T-helper 1 cell treated with Interleukin-12 subunit alpha and Interleukin-12 subunit beta and Interleukin-4 antibody, amounts not matched to agents 30 μg/mL and 1 μg/mL, for 36 hours (primary cell): ENCODE results near the gene AUTS2.

Experiments
- H3K27ac Mint-ChIP-seq: one replicate; pipeline ENCODE4 v1.8.0; 2021; ENCODE audit warnings: mild to moderate bottlenecking, mixed read lengths
- H3K27me3 Mint-ChIP-seq: one replicate; pipeline ENCODE4 v1.8.0; 2021; ENCODE audit warnings: low read depth, mixed read lengths
- H3K36me3 Mint-ChIP-seq: one replicate; pipeline ENCODE4 v1.8.0; 2021; ENCODE audit warnings: low read depth, mixed read lengths
- H3K4me1 Mint-ChIP-seq: one replicate; pipeline ENCODE4 v1.8.0; 2021; ENCODE audit warnings: low read depth, mixed read lengths
- H3K4me3 Mint-ChIP-seq: one replicate; pipeline ENCODE4 v1.8.0; 2021; ENCODE audit warnings: mild to moderate bottlenecking, moderate library complexity, mixed read lengths
- H3K9me3 Mint-ChIP-seq: one replicate; pipeline ENCODE4 v1.8.0; 2021; ENCODE audit warnings: mixed read lengths

The AUTS2 gene

DNA sequence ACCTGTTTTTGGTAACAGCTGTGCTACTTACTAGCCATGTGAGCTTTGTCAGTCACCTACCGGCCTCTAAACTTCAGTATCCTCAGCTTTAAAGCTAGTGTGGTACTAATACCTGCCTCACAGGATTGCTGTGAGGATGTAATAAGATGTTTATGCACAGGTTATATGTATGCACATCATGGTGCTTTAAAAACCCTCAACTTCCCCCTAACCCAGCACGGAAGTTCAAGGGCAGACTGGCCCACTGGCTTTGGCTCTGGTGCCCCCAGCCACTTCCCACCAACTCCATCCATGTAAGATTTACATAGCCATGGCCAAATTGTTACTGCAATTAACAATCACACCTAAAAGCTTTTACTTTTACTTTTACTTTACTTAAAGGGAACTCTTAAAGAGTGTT lies 857.6 kb downstream of the AUTS2 start:
- no peaks in the 10 kb centered on the region for H3K9me3 Mint-ChIP-seq
- no peaks in the 10 kb centered on the region for H3K36me3 Mint-ChIP-seq
- H3K4me1 Mint-ChIP-seq = no peaks in the 10 kb centered on the region
- H3K27me3 Mint-ChIP-seq = no peaks in the 10 kb centered on the region
- no peak overlapping the region for H3K27ac Mint-ChIP-seq
- H3K4me3 Mint-ChIP-seq = no peak overlapping the region

DNA sequence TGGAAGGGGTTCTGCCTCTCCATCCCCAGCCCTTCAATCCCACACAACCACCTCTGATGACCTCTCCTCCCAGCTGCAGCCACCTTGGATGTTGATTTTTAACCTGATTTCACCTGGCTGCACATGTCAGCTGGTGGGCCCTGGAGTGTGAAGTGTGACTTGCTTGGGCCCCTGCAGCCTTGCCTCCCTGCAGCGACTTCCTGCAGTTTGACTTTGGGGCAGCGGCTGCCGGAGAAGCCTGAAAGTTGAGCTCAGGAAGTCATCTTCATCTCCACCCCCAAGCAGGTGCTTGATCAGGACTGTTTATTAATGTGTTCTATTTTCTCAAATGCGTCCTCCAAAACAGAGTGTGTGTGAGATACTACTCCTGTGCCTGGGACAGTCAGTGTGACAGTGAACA lies 858.4 kb downstream of the AUTS2 start:
- no peaks in the 10 kb centered on the region for H3K27me3 Mint-ChIP-seq
- H3K27ac Mint-ChIP-seq = no peak overlapping the region
- H3K9me3 Mint-ChIP-seq = no peaks in the 10 kb centered on the region
- H3K4me1 Mint-ChIP-seq = no peaks in the 10 kb centered on the region
- H3K4me3 Mint-ChIP-seq = no peak overlapping the region
- H3K36me3 Mint-ChIP-seq = no peaks in the 10 kb centered on the region

DNA sequence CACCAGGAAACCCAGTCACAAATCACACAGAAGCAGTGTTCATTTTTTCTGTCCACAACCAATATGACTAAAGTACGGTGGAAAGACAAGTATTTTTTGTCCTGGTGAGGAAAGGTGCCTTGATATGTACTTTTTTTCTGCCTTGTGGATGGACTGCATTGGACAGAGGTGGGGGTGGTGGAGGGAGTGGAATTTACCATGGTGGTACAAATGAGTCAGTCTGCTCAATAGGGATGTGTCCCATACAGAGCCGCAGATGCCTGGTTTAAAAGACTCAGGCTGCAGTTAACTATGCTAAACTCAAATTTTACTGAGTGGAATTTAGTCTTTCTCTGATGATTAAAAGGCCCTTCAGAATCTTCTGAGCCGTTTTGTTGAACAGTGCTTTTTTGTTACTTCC lies 859.2 kb downstream of the AUTS2 start:
- H3K4me1 Mint-ChIP-seq = no peaks in the 10 kb centered on the region
- H3K36me3 Mint-ChIP-seq = no peaks in the 10 kb centered on the region
- no peak overlapping the region for H3K4me3 Mint-ChIP-seq
- H3K27ac Mint-ChIP-seq = no peak overlapping the region
- no peaks in the 10 kb centered on the region for H3K9me3 Mint-ChIP-seq
- no peaks in the 10 kb centered on the region for H3K27me3 Mint-ChIP-seq

DNA sequence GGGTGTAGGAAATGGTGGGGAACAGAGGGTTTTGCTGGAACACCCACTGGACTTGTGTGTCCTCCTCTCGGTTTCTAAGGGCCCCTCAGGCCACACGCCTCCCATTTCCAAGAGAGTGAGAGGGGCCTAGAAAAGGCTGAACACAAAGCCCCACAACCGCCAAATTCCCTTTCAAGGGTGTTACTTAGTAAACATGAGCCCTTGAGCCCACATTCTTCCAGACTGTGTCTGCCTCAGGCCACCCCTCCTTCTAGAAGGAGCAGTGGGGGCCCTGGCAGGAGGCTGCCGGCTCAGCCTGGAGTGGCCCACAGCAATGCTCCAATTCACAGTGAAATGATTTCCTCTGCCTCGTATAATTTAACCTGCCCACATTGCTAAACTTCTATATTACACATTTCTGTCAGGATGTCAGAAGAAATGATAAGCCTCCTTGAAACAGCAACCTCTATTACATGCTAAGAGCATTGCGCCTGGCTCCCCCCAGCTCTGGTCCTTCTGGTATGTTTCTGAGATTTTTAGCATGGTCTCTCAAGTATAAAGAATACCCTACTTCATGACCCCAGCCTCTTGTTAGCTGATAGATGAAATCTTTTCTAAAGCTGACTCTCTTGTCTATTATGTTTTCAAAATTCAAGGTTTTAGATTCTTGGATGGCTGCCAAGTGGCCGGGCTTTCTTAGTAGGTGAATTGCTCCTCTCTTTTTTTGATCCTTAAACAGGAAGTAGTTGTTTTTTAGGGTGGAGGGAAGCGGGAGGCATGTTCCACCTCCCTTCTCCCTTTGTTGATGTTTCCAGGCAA lies 859.8 kb downstream of the AUTS2 start:
- H3K27ac Mint-ChIP-seq = no peak overlapping the region
- no peak overlapping the region for H3K4me3 Mint-ChIP-seq
- no peaks in the 10 kb centered on the region for H3K9me3 Mint-ChIP-seq
- H3K27me3 Mint-ChIP-seq = no peaks in the 10 kb centered on the region
- H3K4me1 Mint-ChIP-seq = no peaks in the 10 kb centered on the region
- H3K36me3 Mint-ChIP-seq = no peaks in the 10 kb centered on the region

DNA sequence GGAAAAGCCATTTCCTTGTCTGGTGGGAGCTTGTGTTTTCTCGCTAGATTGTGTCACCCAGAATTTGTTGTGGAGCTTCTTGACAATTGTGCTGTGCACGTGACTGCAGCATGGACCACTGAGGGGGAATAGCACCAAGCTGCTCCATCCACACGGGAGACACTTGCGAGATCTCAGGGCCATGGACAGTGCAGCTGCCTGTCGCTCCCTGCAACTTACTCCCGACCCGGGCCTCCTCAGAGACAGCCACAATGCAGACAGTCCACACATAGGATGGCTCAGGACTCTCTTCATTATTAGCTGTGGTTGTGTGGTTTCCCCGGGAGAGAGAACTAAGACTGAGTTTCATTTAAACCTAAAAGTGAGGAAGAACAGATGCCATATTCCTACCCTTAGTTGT lies 860.5 kb downstream of the AUTS2 start:
- H3K4me3 Mint-ChIP-seq = no peak overlapping the region
- no peaks in the 10 kb centered on the region for H3K27me3 Mint-ChIP-seq
- H3K4me1 Mint-ChIP-seq = no peaks in the 10 kb centered on the region
- H3K9me3 Mint-ChIP-seq = no peaks in the 10 kb centered on the region
- no peaks in the 10 kb centered on the region for H3K36me3 Mint-ChIP-seq
- H3K27ac Mint-ChIP-seq = no peak overlapping the region

DNA sequence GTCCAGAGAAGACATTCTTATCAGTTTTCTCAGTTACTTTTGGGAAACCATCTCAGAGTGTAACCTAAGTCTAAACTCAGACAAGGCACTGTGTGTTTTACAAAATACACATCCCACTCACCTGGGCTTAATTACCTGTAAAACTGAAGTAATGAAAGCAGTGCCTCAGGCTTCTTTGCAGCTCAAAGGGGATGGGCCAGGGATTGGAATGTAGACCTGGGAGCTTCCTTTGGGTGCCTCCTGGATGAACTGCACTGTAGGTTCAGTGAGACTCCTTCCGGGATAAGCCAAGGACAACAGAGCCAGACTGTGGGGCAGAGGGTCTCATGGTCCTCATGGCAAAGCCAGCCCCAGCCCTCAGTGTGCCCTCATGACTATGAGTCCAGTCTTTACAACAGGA lies 861.3 kb downstream of the AUTS2 start:
- no peaks in the 10 kb centered on the region for H3K4me1 Mint-ChIP-seq
- H3K36me3 Mint-ChIP-seq = no peaks in the 10 kb centered on the region
- no peak overlapping the region for H3K4me3 Mint-ChIP-seq
- H3K9me3 Mint-ChIP-seq = no peaks in the 10 kb centered on the region
- H3K27me3 Mint-ChIP-seq = no peaks in the 10 kb centered on the region
- no peak overlapping the region for H3K27ac Mint-ChIP-seq

DNA sequence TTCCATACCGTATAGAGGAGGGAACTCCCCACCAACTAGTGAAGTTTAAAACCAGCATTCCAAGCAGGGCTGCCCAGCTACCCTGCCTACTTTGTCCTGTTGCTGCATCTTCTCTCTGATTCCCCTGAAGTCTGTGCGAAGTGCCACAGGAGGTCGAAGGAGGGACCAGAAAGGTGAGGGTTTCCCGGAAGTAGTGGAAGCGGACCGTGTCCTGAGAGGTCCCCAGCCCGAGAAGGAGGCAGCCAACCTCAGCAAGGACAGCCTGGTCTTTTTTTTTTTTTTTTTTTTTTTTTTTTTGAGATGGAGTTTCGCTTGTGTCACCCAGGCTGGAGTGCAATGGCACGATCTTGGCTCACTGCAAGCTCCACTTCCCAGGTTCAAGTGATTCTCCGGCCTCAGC lies 861.8 kb downstream of the AUTS2 start:
- Mint-ChIP-seq H3K4me3 (no peak overlapping the region), H3K27me3 (no peaks in the 10 kb centered on the region), H3K4me1 (no peaks in the 10 kb centered on the region), H3K9me3 (no peaks in the 10 kb centered on the region), H3K36me3 (no peaks in the 10 kb centered on the region), H3K27ac (no peak overlapping the region)

DNA sequence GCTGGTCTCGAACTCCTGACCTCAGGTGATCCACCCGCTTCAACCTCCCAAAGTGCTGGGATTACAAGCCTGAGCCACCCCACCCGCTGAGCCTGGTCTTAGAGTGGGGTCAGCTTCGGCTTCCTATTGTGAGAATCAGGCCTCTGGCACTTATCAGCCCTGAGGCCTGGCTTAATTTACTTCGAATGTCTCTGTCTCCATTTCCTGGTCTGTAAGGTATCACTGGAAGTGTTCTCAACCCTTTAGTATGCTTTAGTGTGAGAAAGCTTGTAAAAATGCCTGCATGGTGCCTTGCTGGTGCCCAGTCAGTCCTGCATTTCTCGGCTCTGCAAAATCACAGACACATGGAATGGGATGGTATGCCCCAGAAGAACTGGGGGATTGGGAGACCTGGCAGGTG lies 862.3 kb downstream of the AUTS2 start:
- H3K9me3 Mint-ChIP-seq = no peaks in the 10 kb centered on the region
- H3K27me3 Mint-ChIP-seq = no peaks in the 10 kb centered on the region

DNA sequence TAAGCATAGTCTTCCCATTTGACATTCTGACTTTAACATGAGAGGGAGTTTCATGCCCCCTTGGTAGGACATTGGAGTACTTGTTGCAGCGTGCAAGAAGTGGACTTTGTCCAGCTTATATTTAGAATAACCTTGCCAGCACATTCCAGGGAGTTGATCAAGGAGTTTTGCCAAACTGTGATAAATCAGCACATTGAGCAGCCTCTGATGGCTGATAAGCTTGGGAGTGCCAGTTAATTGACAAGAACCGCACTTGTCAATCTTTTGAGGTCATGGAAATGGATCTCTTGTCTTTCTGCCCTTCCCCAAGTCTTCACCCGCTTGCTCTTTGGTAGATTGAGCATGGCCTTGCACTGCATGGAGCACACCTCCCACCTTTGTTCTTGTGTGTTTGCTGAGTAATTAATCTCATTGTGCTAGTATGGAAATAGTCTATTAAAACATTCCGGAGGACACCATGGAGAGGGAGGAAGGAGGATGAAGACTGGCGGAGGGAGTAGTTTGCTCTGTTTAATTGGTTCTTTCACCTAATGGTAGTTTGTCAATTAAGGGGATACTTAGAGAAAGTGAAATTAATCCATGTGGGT lies 865.2 kb downstream of the AUTS2 start:
- H3K9me3 Mint-ChIP-seq = no peaks in the 10 kb centered on the region
- H3K27ac Mint-ChIP-seq = no peak overlapping the region
- no peaks in the 10 kb centered on the region for H3K4me1 Mint-ChIP-seq
- no peaks in the 10 kb centered on the region for H3K27me3 Mint-ChIP-seq
- H3K4me3 Mint-ChIP-seq = no peak overlapping the region
- no peaks in the 10 kb centered on the region for H3K36me3 Mint-ChIP-seq

More for the DNA sequence above, 862.3 kb downstream of the AUTS2 start:
- H3K27ac Mint-ChIP-seq = no peak overlapping the region
- H3K4me1 Mint-ChIP-seq = no peaks in the 10 kb centered on the region
- H3K36me3 Mint-ChIP-seq = no peaks in the 10 kb centered on the region
- H3K4me3 Mint-ChIP-seq = no peak overlapping the region

DNA sequence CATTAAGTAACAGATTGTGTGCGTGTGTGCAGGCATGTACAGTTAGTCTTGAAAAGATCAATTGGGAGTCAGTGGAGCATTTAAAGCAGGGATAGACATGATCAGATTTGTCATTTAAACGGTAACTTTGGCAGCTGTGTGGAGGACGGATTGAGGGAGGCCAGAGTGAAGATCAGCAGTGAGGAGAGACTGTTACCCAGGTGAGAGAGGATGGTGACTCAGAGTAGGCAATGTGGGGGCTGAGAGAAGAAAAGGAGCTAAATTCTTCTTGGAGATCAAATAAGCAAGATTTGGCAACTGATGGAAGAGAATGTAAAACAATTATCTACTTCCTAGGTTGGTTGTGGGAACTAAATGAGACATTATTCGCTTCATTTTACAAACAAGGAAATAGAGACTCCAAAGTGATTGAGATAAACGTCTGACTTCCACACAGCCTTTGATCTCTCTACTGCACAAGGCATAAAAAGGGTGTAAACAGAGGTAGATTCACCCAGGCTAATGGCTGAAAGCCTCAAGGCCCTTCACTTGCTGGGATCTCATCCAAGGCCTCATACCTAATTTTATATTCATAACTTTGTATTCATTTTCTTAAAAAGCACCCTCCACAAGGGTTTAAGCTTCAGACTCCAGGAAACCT lies 868.6 kb downstream of the AUTS2 start:
- H3K9me3 Mint-ChIP-seq = no peaks in the 10 kb centered on the region
- no peaks in the 10 kb centered on the region for H3K36me3 Mint-ChIP-seq
- H3K27ac Mint-ChIP-seq = no peak overlapping the region
- H3K4me3 Mint-ChIP-seq = no peak overlapping the region
- no peaks in the 10 kb centered on the region for H3K27me3 Mint-ChIP-seq
- no peaks in the 10 kb centered on the region for H3K4me1 Mint-ChIP-seq

DNA sequence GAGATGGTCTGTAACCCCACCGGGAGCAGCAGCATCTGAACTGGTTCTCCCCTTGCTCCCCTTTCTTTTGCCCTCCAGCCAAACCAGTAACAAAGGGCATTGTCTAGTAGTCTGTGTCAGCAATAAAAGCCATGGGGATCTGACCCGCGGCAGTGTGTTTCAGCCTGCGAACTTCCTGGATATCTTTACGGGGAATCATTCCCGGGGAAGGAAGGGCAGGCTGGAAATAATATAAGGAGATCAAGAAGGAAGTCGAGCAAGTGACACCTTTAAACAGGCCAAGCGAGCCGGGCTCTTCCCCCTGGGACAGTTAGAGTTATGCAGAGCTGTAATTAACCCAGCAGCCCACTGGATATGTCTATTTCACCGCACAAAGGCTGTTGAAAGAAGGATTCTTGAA lies 872.5 kb downstream of the AUTS2 start:
- no peaks in the 10 kb centered on the region for H3K4me1 Mint-ChIP-seq
- H3K4me3 Mint-ChIP-seq = no peak overlapping the region
- no peak overlapping the region for H3K27ac Mint-ChIP-seq
- no peaks in the 10 kb centered on the region for H3K27me3 Mint-ChIP-seq
- no peaks in the 10 kb centered on the region for H3K9me3 Mint-ChIP-seq
- H3K36me3 Mint-ChIP-seq = no peaks in the 10 kb centered on the region

DNA sequence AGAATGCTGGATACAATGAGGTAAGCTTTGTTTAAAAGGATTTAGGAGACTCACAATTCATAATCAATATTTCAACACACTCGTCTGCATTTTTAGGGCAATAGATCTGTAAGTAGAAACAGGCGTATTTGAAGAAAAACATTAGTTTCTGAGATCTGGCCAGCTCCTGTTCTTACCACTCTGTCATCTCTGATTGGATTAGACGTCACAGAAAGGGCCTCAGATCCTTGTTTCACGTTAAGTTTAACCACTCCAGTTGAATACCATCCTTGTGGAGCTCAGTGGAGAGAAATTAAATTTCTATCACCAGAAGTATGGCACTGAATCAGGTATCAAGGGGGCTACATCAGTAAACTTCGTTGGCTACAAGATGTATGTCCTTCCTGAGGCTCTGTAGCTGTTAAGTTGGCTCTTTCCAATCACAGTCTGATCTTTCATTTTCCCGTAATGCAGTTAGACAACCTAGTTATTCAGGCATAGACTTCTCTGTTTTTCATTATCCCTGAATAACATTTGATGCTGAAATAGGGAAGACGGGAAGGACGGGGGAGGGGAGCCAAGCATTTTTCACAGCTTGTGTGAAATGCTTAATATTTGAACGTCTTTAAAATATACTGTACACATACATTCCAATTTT lies 874.4 kb downstream of the AUTS2 start:
- H3K27ac Mint-ChIP-seq = no peak overlapping the region
- no peaks in the 10 kb centered on the region for H3K36me3 Mint-ChIP-seq
- H3K9me3 Mint-ChIP-seq = no peaks in the 10 kb centered on the region
- no peak overlapping the region for H3K4me3 Mint-ChIP-seq
- no peaks in the 10 kb centered on the region for H3K27me3 Mint-ChIP-seq
- H3K4me1 Mint-ChIP-seq = no peaks in the 10 kb centered on the region

DNA sequence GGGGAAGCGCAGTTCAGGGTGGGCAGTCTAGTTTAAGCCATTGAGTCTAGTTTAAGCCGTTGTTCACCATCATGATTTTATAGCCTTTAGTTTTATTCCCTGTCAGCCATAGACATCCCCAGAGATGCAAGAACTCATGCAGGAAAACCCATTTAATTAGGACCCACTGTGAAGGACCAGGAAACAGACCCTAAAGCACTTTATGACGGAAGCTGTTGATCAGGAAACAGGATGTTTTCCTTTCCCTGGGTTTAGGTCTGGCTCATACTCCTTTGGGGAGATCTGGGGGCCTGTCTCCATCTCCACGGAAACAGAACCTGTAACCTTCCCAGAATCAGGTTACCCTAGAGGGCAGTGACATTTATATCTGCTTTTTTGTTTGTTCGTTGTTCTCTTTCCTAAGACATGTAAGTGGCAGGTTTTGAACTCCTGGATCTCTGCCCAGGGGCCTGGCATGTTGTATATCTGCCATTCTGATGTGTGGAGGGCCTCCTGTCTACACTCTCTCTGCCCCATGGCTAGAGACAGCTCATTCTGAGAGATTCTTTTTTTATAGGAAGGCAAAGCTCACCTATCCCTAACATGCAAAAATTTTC lies 876.5 kb downstream of the AUTS2 start:
- no peak overlapping the region for H3K4me3 Mint-ChIP-seq
- H3K36me3 Mint-ChIP-seq = no peaks in the 10 kb centered on the region
- H3K4me1 Mint-ChIP-seq = no peaks in the 10 kb centered on the region
- H3K9me3 Mint-ChIP-seq = no peaks in the 10 kb centered on the region
- no peaks in the 10 kb centered on the region for H3K27me3 Mint-ChIP-seq
- H3K27ac Mint-ChIP-seq = no peak overlapping the region

DNA sequence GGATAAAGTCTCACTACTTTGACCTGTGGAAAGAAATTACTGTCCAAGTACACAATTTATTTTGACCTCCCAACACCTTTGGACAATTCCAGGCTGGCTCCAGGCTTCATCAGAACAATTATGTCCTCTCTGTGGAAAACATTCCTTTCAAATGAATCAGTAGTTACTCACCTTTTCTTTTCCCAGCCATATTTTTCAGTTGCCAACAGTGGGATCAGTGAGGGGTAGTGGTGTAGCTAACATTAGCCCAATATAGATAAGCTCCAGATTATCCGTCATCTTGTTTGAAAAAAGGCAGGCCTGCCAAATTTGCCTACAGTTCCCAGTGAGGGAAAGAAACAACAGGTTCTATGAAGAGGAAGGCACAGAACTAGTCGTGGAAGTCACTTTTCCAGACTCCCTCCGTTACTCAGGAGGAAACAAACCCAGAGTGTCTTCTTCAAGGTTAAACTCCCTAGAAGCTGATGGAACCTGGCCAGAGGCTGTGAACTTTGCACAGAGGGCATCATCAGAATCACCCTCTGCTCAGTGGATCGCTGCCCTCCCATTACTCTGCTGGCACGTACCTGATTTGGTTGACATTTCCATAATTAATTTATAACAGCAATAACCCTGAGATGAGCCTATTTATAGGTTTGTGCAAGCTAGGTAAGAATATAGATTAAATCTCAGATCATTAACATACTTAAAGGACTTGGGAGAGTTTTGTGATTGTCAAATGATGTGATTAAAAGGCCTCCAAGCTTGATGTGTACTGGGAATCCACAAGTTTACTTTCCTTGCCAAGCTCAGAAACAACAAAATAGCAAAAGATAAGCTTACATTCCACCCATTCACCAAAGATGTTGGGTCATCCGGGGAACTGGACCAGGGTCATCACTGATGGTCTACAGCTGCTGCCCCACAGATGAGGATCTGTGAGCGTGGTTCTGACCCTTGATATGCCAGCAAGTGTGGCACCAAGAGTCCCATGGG lies 879.0 kb downstream of the AUTS2 start:
- no peak overlapping the region for H3K27ac Mint-ChIP-seq
- peaks cover 4% of the 10 kb centered on the region for H3K9me3 Mint-ChIP-seq
- H3K4me3 Mint-ChIP-seq = no peak overlapping the region
- no peaks in the 10 kb centered on the region for H3K36me3 Mint-ChIP-seq
- no peaks in the 10 kb centered on the region for H3K27me3 Mint-ChIP-seq
- no peaks in the 10 kb centered on the region for H3K4me1 Mint-ChIP-seq
